Measurements from ENCODE around the gene MOB1B.
"Not testable (repeated sequence)": the region's sequence is repeated elsewhere in the genome, so short reads cannot be mapped to it uniquely, and the experiment has no call there.

The MOB1B gene

DNA sequence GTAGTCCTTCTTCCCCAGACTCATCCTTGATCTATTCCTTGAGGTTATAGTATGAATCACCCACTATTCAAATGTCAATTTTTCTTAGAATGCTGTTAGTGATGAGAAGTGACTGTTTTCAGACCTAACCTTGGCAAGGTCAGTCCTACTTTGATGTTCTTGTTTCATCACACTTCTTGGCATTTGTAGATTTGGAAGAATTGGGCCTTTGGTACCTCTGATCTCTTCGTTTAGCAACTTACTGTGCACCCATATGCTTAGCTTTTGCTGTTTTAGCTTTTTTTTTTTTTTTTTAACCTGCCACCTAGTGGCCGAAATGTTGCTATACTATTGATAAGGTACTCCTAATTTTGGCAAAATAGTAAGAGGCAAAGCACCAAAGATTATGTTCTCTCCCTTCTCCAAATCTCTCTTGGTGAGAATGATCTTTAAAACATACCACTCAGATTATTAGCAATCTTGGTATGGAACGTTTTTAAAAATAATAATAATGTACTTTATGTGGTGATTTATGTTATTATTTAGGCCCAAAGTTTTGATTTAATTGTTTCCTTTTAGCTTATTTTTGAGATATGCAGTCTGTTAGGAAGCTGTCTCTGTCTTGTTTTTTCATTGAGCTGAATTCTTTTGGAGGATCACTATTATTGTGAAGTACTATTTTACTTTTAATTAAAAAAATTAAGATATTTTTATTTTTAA lies 107.9 kb downstream of the MOB1B start:
- DNase-seq = peak; percentile 17

- no peak for DNase-seq
Observed at GRCh38 chr4:71011451-71011850, 109.3 kb downstream of the MOB1B start.

- not testable (repeated sequence) for DNase-seq
Observed at GRCh38 chr4:71017391-71017790, 115.2 kb downstream of the MOB1B start.

DNA sequence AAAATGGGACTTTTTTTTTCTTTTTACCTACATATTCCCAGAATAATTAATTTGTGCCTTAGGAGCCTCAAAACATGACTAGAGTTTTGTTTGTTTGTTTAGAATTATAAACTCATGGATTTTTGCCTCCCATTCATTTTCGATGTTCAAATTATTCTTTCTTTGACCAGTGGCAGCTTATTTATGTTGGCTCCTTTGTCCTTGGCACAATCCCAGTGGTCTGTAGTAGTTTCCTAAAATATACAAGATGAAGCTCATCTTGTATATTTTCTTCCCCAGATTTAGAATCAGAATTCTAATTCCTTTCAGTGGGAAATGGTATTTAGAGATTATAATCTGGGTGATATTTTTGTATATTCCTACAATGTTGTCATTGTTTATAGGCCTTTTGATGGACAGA lies 118.4 kb downstream of the MOB1B start:
- no peak for DNase-seq

DNA sequence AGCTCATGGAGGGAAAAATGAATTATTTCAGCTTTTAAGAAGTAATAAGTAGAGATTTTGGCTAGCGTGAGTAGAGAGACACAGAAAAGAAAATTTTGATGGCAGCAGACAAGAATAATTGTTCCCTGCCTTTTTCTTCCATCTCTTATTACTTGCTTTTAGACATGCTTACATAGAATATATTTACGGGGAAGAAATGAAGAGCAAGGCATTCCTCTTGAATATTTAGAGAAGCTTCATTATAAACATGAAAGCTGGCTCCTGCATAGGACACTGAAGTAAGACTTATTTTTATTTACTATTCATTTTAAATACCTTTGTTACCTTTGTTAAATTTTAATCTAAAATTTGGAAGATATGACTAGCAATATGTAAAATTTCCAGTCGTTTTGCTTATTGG lies 123.5 kb downstream of the MOB1B start:
- DNase-seq = no peak

- no peak for DNase-seq
Observed at GRCh38 chr4:71026086-71026485, 123.9 kb downstream of the MOB1B start.

GRCh38 chr4:71027611-71028010 lies 125.4 kb downstream of the MOB1B start:
- no peak for DNase-seq

GRCh38 chr4:71029504-71029903 lies 127.3 kb downstream of the MOB1B start:
- DNase-seq = no peak

DNA sequence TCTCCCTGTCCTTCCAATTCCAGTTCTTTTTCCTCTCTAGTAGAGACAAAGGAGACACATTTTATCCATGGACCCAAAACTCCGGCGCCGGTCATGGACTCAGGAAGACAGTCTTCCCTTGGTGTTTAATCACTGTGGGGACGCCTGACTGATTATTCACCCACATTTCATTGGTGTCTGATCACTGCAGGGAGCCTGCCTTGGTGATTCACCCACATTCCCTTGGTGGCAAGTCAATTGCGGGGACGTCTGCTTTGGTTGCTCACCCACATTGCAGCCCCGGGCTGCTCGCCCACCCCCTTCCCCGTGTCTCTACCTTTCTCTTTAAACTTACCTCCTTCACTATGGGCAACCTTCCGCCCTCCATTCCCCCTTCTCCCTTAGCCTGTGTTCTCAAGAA lies 129.9 kb downstream of the MOB1B start:
- DNase-seq = not testable (repeated sequence)

Measured in CD4-positive, alpha-beta T cell treated with Interleukin-17A for 4 hours (primary cell).